HG02798 (cell line): ENCODE measurements around the gene EPHA10.
"Not testable (repeated sequence)": the region's sequence is repeated elsewhere in the genome, so short reads cannot be mapped to it uniquely, and the experiment has no call there.

Experiments
- ATAC-seq: cut with Tn5 transposase; IDR thresholded peaks from one replicate; pipeline ENCODE4 v1.9.1; 2021; ENCODE audit warnings: mild to moderate bottlenecking; ENCODE audit not compliant: unreplicated experiment, poor library complexity

EPHA10 gene

DNA sequence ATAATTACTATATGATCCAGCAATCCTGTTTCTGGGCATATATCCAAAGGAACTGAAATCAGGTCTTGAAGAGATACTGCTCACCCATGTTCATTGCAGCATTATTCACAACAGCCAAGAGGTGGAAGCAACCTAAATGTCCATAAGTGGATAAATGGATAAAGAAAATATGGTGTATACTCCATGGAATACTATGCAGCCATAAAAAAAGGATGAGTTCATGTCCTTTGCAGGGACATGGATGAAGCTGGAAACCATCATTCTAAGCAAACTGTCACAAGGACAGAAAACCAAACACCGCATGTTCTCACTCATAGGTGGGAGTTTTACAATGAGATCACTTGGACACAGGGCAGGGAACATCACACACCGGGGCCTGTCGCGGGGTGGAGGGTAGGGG lies 26.3 kb downstream of the EPHA10 start:
- ATAC-seq: not testable (repeated sequence)

- ATAC-seq: not testable (repeated sequence)
These were observed 26.9 kb downstream of the EPHA10 start for GRCh38 chr1:37737975-37738374.

DNA sequence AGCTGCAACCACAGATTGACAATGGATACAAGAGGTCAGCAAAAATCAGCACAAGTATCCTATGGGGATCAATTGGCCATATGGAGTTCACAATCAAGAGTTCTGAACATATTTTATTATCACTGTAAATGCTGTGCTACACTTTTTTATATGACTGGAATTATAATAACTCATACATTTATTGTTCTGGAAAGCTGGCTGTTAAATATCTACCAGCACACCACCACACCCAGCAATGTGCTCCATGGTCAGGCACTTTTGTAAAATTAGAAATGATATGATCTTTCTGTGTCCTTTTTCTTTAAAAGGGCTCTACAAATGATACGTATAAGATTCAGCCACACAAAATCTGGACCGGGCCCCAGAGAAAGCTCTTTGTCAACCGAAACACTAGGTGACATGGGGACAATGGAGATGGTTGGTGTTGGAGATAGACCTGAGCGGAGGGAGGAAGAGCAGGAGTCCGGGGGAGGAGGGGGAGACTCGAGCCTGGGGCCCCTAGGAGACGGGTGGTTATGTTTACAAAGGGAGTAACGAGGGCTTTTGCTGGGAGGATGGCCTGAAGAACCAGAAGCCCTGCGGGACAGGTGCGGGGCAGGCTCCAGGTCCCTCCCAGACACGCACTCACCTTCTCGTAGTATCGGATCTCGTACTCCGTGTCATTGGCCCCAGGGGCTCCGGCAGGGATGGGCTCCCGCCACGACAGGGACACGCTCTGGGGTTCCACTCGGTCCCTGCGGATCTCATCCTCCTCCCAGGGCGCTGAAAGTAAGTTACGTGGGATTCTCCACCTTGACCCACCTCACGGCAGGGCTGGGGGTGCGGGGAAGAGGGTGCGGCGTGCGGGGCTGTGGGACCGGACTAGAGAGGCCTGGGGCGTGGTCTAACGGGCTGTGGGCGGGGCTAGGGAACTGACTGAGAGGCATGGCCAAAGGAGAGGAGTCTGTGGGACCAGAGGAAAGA lies 30.0 kb downstream of the EPHA10 start:
- no peak for ATAC-seq

GRCh38 chr1:37732111-37732780 lies 32.7 kb downstream of the EPHA10 start:
- no peak for ATAC-seq

- ATAC-seq: no peak
These were observed 33.5 kb downstream of the EPHA10 start for GRCh38 chr1:37731312-37732019.

- no peak for ATAC-seq
These were observed 34.5 kb downstream of the EPHA10 start for GRCh38 chr1:37730376-37730775.

DNA sequence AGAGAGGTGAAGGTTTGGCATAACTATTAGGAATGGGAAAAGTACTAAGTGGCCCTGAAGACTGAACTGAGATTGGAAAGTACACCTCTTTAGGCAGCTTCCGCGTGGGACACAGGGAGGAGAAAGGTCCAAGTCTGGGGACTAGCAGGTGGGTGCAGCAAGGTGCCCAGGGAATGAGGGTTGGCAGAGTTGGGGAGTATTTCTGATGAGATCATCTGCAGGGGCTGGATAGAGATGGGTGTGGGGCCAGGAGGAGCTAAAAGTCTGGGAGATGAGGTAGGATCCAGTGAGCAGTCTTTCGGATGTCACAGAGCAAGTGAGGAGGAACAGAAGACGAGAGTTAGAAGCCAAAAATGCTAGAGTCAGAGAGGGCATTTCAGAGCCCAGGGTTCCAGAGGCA lies 36.5 kb downstream of the EPHA10 start:
- no peak for ATAC-seq

GRCh38 chr1:37726751-37727585 lies 38.0 kb downstream of the EPHA10 start:
- no peak for ATAC-seq

- ATAC-seq: no peak
These were observed 38.9 kb downstream of the EPHA10 start for GRCh38 chr1:37725851-37726613.

DNA sequence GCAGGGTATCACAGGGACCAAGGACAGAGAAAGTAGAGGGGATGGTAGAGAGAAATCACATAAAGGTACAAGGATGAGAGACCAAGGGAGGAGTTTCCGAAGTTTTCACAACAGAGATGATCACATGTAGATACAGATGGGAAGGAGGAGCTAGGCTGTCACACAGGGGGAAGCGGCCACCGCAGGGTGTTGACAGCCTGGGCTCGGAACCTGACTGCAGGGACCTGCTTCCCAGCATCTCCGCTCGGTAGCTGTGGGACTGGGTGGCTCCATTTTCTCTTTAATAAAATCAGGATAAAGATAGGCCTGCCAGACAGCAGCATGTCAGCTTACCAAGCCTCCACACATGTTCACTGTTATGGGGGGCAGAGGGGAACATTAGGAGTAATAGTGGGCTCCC lies 40.3 kb downstream of the EPHA10 start:
- no peak for ATAC-seq

DNA sequence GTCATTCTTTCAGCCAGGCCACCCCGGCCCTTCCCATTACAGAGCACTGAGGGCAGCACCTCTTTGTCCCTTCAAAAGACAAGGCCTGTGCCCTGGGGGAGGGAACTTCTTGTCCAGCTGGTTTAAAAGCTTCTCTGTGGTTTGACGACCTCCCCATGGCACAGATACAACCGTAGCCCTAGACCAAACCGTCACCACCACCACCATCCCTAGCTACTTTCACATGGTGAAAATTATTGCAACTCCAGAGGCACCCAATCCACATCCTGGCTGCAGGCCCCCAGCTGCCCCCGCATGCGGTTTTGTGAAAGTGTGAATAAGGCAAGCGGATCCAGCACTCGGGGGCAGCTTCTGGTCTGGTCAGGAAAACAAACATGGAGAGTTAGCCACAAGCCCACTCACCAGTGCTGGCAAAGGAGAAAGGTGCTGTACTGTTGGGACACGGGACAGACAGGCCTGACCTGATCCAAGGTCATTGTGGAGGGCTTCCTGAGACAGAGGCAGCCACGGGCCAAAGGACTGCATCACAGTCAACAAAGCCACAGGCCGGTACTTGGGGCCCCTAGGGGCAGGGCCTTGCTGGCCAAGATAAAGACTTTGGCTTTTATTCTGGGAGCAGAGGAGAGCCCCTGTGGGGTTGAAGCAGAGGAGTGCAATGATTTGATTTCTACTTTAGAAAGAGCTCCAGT lies 41.4 kb downstream of the EPHA10 start:
- ATAC-seq: no peak

- no peak for ATAC-seq
These were observed 41.9 kb downstream of the EPHA10 start for GRCh38 chr1:37723072-37723389.

GRCh38 chr1:37722181-37723071 lies 42.5 kb downstream of the EPHA10 start:
- ATAC-seq: no peak

DNA sequence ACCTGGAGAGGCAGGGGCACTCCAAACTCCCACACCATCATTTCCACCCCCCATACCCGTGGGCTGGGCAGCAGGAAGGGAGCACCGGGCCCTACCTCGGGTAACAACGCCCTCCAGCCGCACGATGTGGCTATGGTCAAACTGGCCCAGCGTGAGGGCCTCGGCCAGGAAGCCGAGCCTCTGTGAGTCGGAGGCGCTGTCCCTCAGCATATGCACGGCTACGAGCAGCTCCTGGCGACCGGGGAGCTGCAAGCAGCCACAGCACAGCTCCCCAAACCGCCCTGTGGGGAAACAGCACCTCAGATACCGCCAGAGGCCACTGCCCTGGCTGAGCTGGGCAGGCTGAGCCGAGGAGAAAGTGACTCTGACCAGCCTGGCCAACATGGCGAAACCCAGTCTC lies 43.4 kb downstream of the EPHA10 start:
- ATAC-seq: no peak

DNA sequence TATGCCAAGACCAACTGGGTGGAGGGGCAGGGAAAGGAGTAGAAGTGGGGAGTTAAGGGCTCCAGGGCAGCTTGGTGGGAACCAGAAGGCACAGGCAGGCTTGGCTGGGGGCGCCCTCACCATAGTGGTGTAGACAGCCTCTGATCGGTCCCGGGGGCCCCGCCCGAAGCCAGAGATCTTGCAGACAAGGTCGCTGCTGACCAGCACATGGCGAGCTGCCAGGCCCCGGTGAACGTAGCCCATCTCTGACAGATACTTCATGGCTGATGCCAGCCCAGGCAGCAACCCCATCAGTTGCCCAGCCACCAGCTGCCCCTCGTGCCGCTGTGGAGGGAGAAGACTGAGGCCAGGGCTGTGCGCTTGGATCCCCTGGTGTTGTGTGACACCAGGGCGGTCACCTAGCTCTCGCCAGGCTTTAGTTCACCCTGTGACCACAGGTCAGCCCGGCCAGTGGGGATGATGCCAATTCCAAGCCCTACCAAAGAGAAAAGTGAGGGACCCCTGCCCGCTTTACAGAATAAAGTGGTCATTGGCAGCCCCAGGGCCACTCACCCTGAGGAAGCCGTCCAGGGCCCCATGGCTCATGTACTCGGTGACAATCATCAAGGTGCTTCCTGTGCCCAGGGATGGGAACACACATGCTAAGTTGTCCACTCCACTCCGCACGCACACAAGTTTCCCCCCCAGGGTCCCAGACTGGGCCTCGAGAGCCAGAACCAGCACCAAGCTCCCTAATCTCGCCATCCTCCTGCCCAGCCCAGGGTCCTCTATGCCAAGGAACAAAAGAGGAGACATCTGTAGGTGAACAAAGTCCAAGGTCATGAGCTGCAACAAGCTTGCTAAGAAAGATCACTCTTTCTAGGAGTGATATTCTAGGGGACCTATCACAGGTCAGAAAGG lies 44.4 kb downstream of the EPHA10 start:
- no peak for ATAC-seq

GRCh38 chr1:37719572-37720195 lies 45.2 kb downstream of the EPHA10 start:
- ATAC-seq: no peak
